Neural progenitor cell (in vitro differentiated cells): Measurements from ENCODE around the gene ASPN. TPM values are rescaled to one million over a fixed set of nuclear protein-coding genes. Genes with fewer than 3 reads are reported as not detected.

ENCODE experiments used
- DNase-seq: peaks from one replicate; pipeline ENCODE4 v3.0.0-alpha.2; 2016; ENCODE audit warnings: low spot score
- H2AFZ ChIP-seq: fragments of 200-600 bp; sonication (generic); replicated peaks from 2 replicates; pipeline ENCODE4 v1.6.1; 2016; ENCODE audit warnings: antibody characterized with exemption
- H3F3A ChIP-seq: fragments of 200-600 bp; sonication (generic); 2 replicates; pipeline ENCODE4 v1.6.1; 2016; ENCODE audit warnings: antibody characterized with exemption, low read depth
- H3K27ac ChIP-seq: fragments of 200-600 bp; sonication (generic); 2 replicates; pipeline ENCODE4 v1.5.1; 2016; ENCODE audit warnings: mild to moderate bottlenecking
- H3K27me3 ChIP-seq: fragments of 200-600 bp; sonication (generic); 2 replicates; pipeline ENCODE4 v1.6.1; 2016; ENCODE audit warnings: mild to moderate bottlenecking, moderate library complexity
- H3K36me3 ChIP-seq: fragments of 200-600 bp; sonication (generic); 2 replicates; pipeline ENCODE4 v1.5.1; 2016
- H3K4me1 ChIP-seq: fragments of 200-600 bp; sonication (generic); 2 replicates; pipeline ENCODE4 v1.6.1; 2016; ENCODE audit warnings: mixed run types
- H3K4me2 ChIP-seq: fragments of 200-600 bp; sonication (generic); 2 replicates; pipeline ENCODE4 v1.6.1; 2016
- H3K4me3 ChIP-seq: fragments of 200-600 bp; sonication (generic); 2 replicates; pipeline ENCODE4 v1.5.1; 2016
- H3K79me2 ChIP-seq: fragments of 200-600 bp; sonication (generic); 2 replicates; pipeline ENCODE4 v1.6.1; 2016; ENCODE audit warnings: low read depth
- H3K9ac ChIP-seq: fragments of 200-600 bp; sonication (generic); 2 replicates; pipeline ENCODE4 v1.6.1; 2016
- H3K9me3 ChIP-seq: fragments of 200-600 bp; sonication (generic); 2 replicates; pipeline ENCODE4 v1.5.1; 2016; ENCODE audit warnings: low read depth
- H4K20me1 ChIP-seq: fragments of 200-600 bp; sonication (generic); 2 replicates; pipeline ENCODE4 v1.6.1; 2016; ENCODE audit warnings: low read depth
- H3K27ac Mint-ChIP-seq: 3 replicates; pipeline ENCODE4 v1.8.0; 2021; ENCODE audit warnings: mixed read lengths
- H3K27me3 Mint-ChIP-seq: 2 replicates; pipeline ENCODE4 v1.8.0; 2022; ENCODE audit warnings: low read depth, mild to moderate bottlenecking, inconsistent platforms, moderate library complexity, mixed read lengths; ENCODE audit not compliant: insufficient read depth
- H3K36me3 Mint-ChIP-seq: 3 replicates; pipeline ENCODE4 v1.8.0; 2021; ENCODE audit warnings: mixed read lengths
- H3K4me1 Mint-ChIP-seq: 3 replicates; pipeline ENCODE4 v1.8.0; 2021; ENCODE audit warnings: mixed read lengths
- H3K4me3 Mint-ChIP-seq: 3 replicates; pipeline ENCODE4 v1.8.0; 2021; ENCODE audit warnings: mild to moderate bottlenecking, moderate library complexity, mixed read lengths
- H3K9me3 Mint-ChIP-seq: 3 replicates; pipeline ENCODE4 v1.8.0; 2020; ENCODE audit warnings: mixed read lengths
- CTCF ChIP-seq: fragments of 200-600 bp; sonication (generic); IDR thresholded peaks from 2 replicates; pipeline ENCODE4 v1.5.1; 2017; ENCODE audit warnings: antibody characterized with exemption, mild to moderate bottlenecking
- EZH2 ChIP-seq: fragments of 200-600 bp; sonication (generic); IDR thresholded peaks from 2 replicates; pipeline ENCODE4 v1.6.1; 2017; ENCODE audit warnings: antibody characterized with exemption, mild to moderate bottlenecking, moderate library complexity
- EZH2phosphoT487 ChIP-seq: fragments of 200-600 bp; sonication (generic); IDR thresholded peaks from 2 replicates; pipeline ENCODE4 v1.6.1; 2017; ENCODE audit warnings: antibody characterized with exemption
- total RNA-seq: library from RNA; depleted of rRNA; stranded (reverse); fragments of >200 nt; gene quantifications from 2 replicates; pipeline ENCODE4 v1.2.3, GENCODE V29; 2015; ENCODE audit warnings: low replicate concordance

ASPN gene
- total RNA-seq, 1 donor from 2014 or later, result not detected

GRCh38 chr9:92432972-92433548, 49.2 kb downstream of the ASPN start:
- TF ChIP-seq EZH2phosphoT487 (no peak), EZH2 (no peak), CTCF (no peak)
- H3K36me3 ChIP-seq, result no peaks in the 10 kb centered on the region
- H3K9me3 Mint-ChIP-seq, result no peaks in the 10 kb centered on the region

GRCh38 chr9:92432350-92432749, 50.0 kb downstream of the ASPN start:
- H3K36me3 ChIP-seq, result no peaks in the 10 kb centered on the region
- no peak overlapping the region for H3K27ac Mint-ChIP-seq

More at GRCh38 chr9:92432972-92433548, 49.2 kb downstream of the ASPN start:
- H3K79me2 ChIP-seq, result no peaks in the 10 kb centered on the region
- H3K27me3 ChIP-seq, result no peaks in the 10 kb centered on the region
- DNase-seq, result no peak
- no peaks in the 10 kb centered on the region for H3F3A ChIP-seq
- H2AFZ ChIP-seq, result no peak overlapping the region
- no peak overlapping the region for H3K4me2 ChIP-seq
- no peak overlapping the region for H3K27ac ChIP-seq
- H3K4me3 Mint-ChIP-seq, result no peak overlapping the region
- no peaks in the 10 kb centered on the region for H3K4me1 Mint-ChIP-seq
- no peaks in the 10 kb centered on the region for H3K4me1 ChIP-seq
- no peaks in the 10 kb centered on the region for H3K27me3 Mint-ChIP-seq
- no peak overlapping the region for H3K4me3 ChIP-seq
- no peak overlapping the region for H3K9ac ChIP-seq
- no peaks in the 10 kb centered on the region for H3K9me3 ChIP-seq
- no peaks in the 10 kb centered on the region for H4K20me1 ChIP-seq
- no peaks in the 10 kb centered on the region for H3K36me3 Mint-ChIP-seq
- H3K27ac Mint-ChIP-seq, result no peak overlapping the region

GRCh38 chr9:92429836-92430235, 52.5 kb downstream of the ASPN start:
- no peaks in the 10 kb centered on the region for H3K27me3 Mint-ChIP-seq
- no peaks in the 10 kb centered on the region for H3F3A ChIP-seq
- peaks cover 5% of the 10 kb centered on the region for H3K4me1 Mint-ChIP-seq
- H2AFZ ChIP-seq, result no peak overlapping the region
- no peak overlapping the region for H3K9ac ChIP-seq
- no peak overlapping the region for H3K4me2 ChIP-seq
- no peaks in the 10 kb centered on the region for H3K4me1 ChIP-seq
- no peak overlapping the region for H3K4me3 ChIP-seq
- H3K36me3 ChIP-seq, result no peaks in the 10 kb centered on the region
- no peak for DNase-seq
- no peaks in the 10 kb centered on the region for H3K79me2 ChIP-seq
- H3K4me3 Mint-ChIP-seq, result no peak overlapping the region
- no peaks in the 10 kb centered on the region for H4K20me1 ChIP-seq
- H3K27me3 ChIP-seq, result no peaks in the 10 kb centered on the region
- H3K27ac Mint-ChIP-seq, result no peak overlapping the region
- no peaks in the 10 kb centered on the region for H3K9me3 ChIP-seq
- H3K27ac ChIP-seq, result no peak overlapping the region
- H3K36me3 Mint-ChIP-seq, result no peaks in the 10 kb centered on the region
- no peak for TF ChIP-seq EZH2phosphoT487
- TF ChIP-seq EZH2, result no peak
- no peak for TF ChIP-seq CTCF
- H3K9me3 Mint-ChIP-seq, result no peaks in the 10 kb centered on the region

More at GRCh38 chr9:92432350-92432749, 50.0 kb downstream of the ASPN start:
- Mint-ChIP-seq H3K27me3 (no peaks in the 10 kb centered on the region), H3K9me3 (no peaks in the 10 kb centered on the region), H3K4me3 (no peak overlapping the region), H3K4me1 (no peaks in the 10 kb centered on the region), H3K36me3 (no peaks in the 10 kb centered on the region)
- H3K27me3 ChIP-seq, result no peaks in the 10 kb centered on the region
- no peaks in the 10 kb centered on the region for H3K9me3 ChIP-seq
- H3F3A ChIP-seq, result no peaks in the 10 kb centered on the region
- H3K27ac ChIP-seq, result no peak overlapping the region
- H3K79me2 ChIP-seq, result no peaks in the 10 kb centered on the region
- no peak overlapping the region for H2AFZ ChIP-seq
- DNase-seq, result no peak
- TF ChIP-seq CTCF (no peak), EZH2phosphoT487 (no peak), EZH2 (no peak)
- H4K20me1 ChIP-seq, result no peaks in the 10 kb centered on the region
- no peak overlapping the region for H3K4me2 ChIP-seq
- H3K9ac ChIP-seq, result no peak overlapping the region
- H3K4me3 ChIP-seq, result no peak overlapping the region
- H3K4me1 ChIP-seq, result no peaks in the 10 kb centered on the region
